Measurements from ENCODE around the gene PIK3R1. TPM values are rescaled to one million over a fixed set of nuclear protein-coding genes. Genes with fewer than 3 reads are reported as not detected.
A peak's percentile ranks its signal among the peaks of the same experiment; 100 is the strongest.

PIK3R1 gene
- total and polyA plus RNA-seq, 4 experiments from 2014 or later, result 92.6 to 152 (median 125) TPM

GRCh38 chr5:68260467-68260866 lies 44.9 kb downstream of the PIK3R1 start:
- Mint-ChIP-seq H3K4me1 (peaks cover 74 to 92% (median 83%) of the 10 kb centered on the region in 4 donors), H3K27ac (peak overlapping the region in 6 of 7 donors; percentile 5 to 92 (median 83)), H3K9me3 (no peaks in the 10 kb centered on the region), H3K27me3 (no peaks in the 10 kb centered on the region), H3K4me3 (peak overlapping the region in 4 of 8 donors; percentile 1 to 44 (median 36)), H3K36me3 (peaks cover 0 to 15% of the 10 kb centered on the region in 2 donors)
- intact Hi-C loops (cut with micrococcal nuclease), result no loop called here
- CTCF ChIA-PET (ENCODE audit: partially characterized antibody), result interaction anchor here (1.2 to 8.2 kb wide), 3 partner anchors 9 to 1014 kb away, joined by 4 to 124 read pairs (median 9); partner anchors contain the start of gene PIK3R1
- POLR2A ChIA-PET (ENCODE audit: partially characterized antibody), result interaction anchor here (6.5 to 13.2 kb wide), 2 partner anchors 10 to 45 kb away, joined by 73 to 179 read pairs; partner anchors contain the start of gene PIK3R1
- Histone ChIP-seq H3K27me3 (ENCODE audit: insufficient read depth, low read length) (no peaks in the 10 kb centered on the region), H3K9me3 (ENCODE audit: control insufficient read depth in 1 of 2, low read length in 2 of 2) (no peaks in the 10 kb centered on the region), H3K36me3 (ENCODE audit: insufficient read depth, low read length) (no peaks in the 10 kb centered on the region), H3K4me3 (ENCODE audit: low read length in 2 of 2) (no peak overlapping the region), H3K4me1 (ENCODE audit: insufficient read depth, low read length) (peaks cover 90% of the 10 kb centered on the region), H3K27ac (ENCODE audit: low read depth, low read length) (no peak overlapping the region)
- DNase-seq, result no peak

- no peak for DNase-seq
- Histone ChIP-seq H3K36me3 (ENCODE audit: insufficient read depth, low read length) (no peaks in the 10 kb centered on the region), H3K27me3 (ENCODE audit: insufficient read depth, low read length) (no peaks in the 10 kb centered on the region), H3K4me1 (ENCODE audit: insufficient read depth, low read length) (peaks cover 93% of the 10 kb centered on the region), H3K4me3 (ENCODE audit: low read length in 2 of 2) (no peak overlapping the region), H3K27ac (ENCODE audit: low read depth, low read length) (no peak overlapping the region), H3K9me3 (ENCODE audit: control insufficient read depth in 1 of 2, low read length in 2 of 2) (no peaks in the 10 kb centered on the region)
- H3K9me3 Mint-ChIP-seq, result no peaks in the 10 kb centered on the region
- peaks cover 76 to 93% (median 84%) of the 10 kb centered on the region in 4 donors for H3K4me1 Mint-ChIP-seq
- intact Hi-C loops (cut with micrococcal nuclease), result no loop called here
- ChIA-PET POLR2A (ENCODE audit: partially characterized antibody) (interaction anchor here (13.2 kb wide), 1 partner anchor 9 kb away, joined by 179 read pairs; no protein-coding TSS in a partner anchor), CTCF (ENCODE audit: partially characterized antibody) (interaction anchor here (1.2 to 8.2 kb wide), 4 partner anchors 9 to 1014 kb away, joined by 3 to 124 read pairs (median 6); partner anchors contain the start of gene PIK3R1)
- peak overlapping the region in 1 of 8 donors; percentile 47 for H3K4me3 Mint-ChIP-seq
- no peaks in the 10 kb centered on the region for H3K27me3 Mint-ChIP-seq
- H3K27ac Mint-ChIP-seq, result peak overlapping the region in 6 of 7 donors; percentile 55 to 92 (median 68)
- peaks cover 0 to 15% of the 10 kb centered on the region in 2 donors for H3K36me3 Mint-ChIP-seq
These were observed 45.6 kb downstream of the PIK3R1 start for GRCh38 chr5:68261169-68261568.

GRCh38 chr5:68261569-68262065 lies 46.1 kb downstream of the PIK3R1 start:
- intact Hi-C loops (cut with micrococcal nuclease), result no loop called here
- Histone ChIP-seq H3K4me1 (ENCODE audit: insufficient read depth, low read length) (peaks cover 93% of the 10 kb centered on the region), H3K9me3 (ENCODE audit: control insufficient read depth in 1 of 2, low read length in 2 of 2) (no peaks in the 10 kb centered on the region), H3K27me3 (ENCODE audit: insufficient read depth, low read length) (no peaks in the 10 kb centered on the region), H3K36me3 (ENCODE audit: insufficient read depth, low read length) (no peaks in the 10 kb centered on the region), H3K27ac (ENCODE audit: low read depth, low read length) (no peak overlapping the region), H3K4me3 (ENCODE audit: low read length in 2 of 2) (no peak overlapping the region)
- no peak for DNase-seq
- H3K4me3 Mint-ChIP-seq, result peak overlapping the region in 3 of 8 donors; percentile 17 to 47 (median 31)
- H3K36me3 Mint-ChIP-seq, result peaks cover 0 to 15% of the 10 kb centered on the region in 2 donors
- H3K27me3 Mint-ChIP-seq, result no peaks in the 10 kb centered on the region
- ChIA-PET CTCF (ENCODE audit: partially characterized antibody) (interaction anchor here (1.2 to 8.2 kb wide), 4 partner anchors 8 to 1015 kb away, joined by 3 to 124 read pairs (median 6); partner anchors contain the start of gene PIK3R1), POLR2A (ENCODE audit: partially characterized antibody) (interaction anchor here (1.2 to 13.2 kb wide), 2 partner anchors 9 to 27 kb away, joined by 4 to 179 read pairs; no protein-coding TSS in a partner anchor)
- peaks cover 78 to 93% (median 85%) of the 10 kb centered on the region in 4 donors for H3K4me1 Mint-ChIP-seq
- no peaks in the 10 kb centered on the region for H3K9me3 Mint-ChIP-seq
- peak overlapping the region; percentile 22 to 78 (median 68) for H3K27ac Mint-ChIP-seq

GRCh38 chr5:68264024-68264956 lies 48.7 kb downstream of the PIK3R1 start:
- no peak overlapping the region for H3K27ac ChIP-seq (ENCODE audit: low read depth, low read length)
- intact Hi-C loops (cut with micrococcal nuclease), result no loop called here
- no peaks in the 10 kb centered on the region for H3K36me3 ChIP-seq (ENCODE audit: insufficient read depth, low read length)
- Mint-ChIP-seq H3K4me3 (peak overlapping the region in 7 of 8 donors; percentile 0 to 66 (median 29)), H3K9me3 (no peaks in the 10 kb centered on the region), H3K4me1 (peaks cover 75 to 93% (median 83%) of the 10 kb centered on the region in 4 donors), H3K36me3 (peaks cover 0 to 10% of the 10 kb centered on the region in 2 donors), H3K27me3 (no peaks in the 10 kb centered on the region), H3K27ac (peak overlapping the region; percentile 43 to 92 (median 80))
- DNase-seq, result no peak
- peaks cover 93% of the 10 kb centered on the region for H3K4me1 ChIP-seq (ENCODE audit: insufficient read depth, low read length)
- no peaks in the 10 kb centered on the region for H3K9me3 ChIP-seq (ENCODE audit: control insufficient read depth in 1 of 2, low read length in 2 of 2)
- no peak overlapping the region for H3K4me3 ChIP-seq (ENCODE audit: low read length in 2 of 2)
- CTCF ChIA-PET (ENCODE audit: partially characterized antibody), result interaction anchor here (1.2 to 2.5 kb wide), 5 partner anchors 9 to 16 kb away, joined by 3 to 14 read pairs (median 5); no protein-coding TSS in a partner anchor
- POLR2A ChIA-PET (ENCODE audit: partially characterized antibody), result interaction anchor here (1.0 to 12.9 kb wide), 3 partner anchors 8 to 17 kb away, joined by 3 to 179 read pairs (median 3); no protein-coding TSS in a partner anchor
- H3K27me3 ChIP-seq (ENCODE audit: insufficient read depth, low read length), result no peaks in the 10 kb centered on the region

- peak overlapping the region in 7 of 8 donors; percentile 40 to 66 (median 53) for H3K4me3 Mint-ChIP-seq
- Histone ChIP-seq H3K4me1 (ENCODE audit: insufficient read depth, low read length) (peaks cover 93% of the 10 kb centered on the region), H3K4me3 (ENCODE audit: low read length in 2 of 2) (no peak overlapping the region), H3K27me3 (ENCODE audit: insufficient read depth, low read length) (no peaks in the 10 kb centered on the region), H3K9me3 (ENCODE audit: control insufficient read depth in 1 of 2, low read length in 2 of 2) (no peaks in the 10 kb centered on the region), H3K27ac (ENCODE audit: low read depth, low read length) (no peak overlapping the region), H3K36me3 (ENCODE audit: insufficient read depth, low read length) (no peaks in the 10 kb centered on the region)
- intact Hi-C loops (cut with micrococcal nuclease), result no loop called here
- H3K27ac Mint-ChIP-seq, result peak overlapping the region; percentile 72 to 94 (median 85)
- ChIA-PET POLR2A (ENCODE audit: partially characterized antibody) (interaction anchor here (9.3 to 12.9 kb wide), 2 partner anchors 9 to 50 kb away, joined by 69 to 179 read pairs; partner anchors contain the start of gene PIK3R1), CTCF (ENCODE audit: partially characterized antibody) (interaction anchor here (1.1 to 9.6 kb wide), 3 partner anchors 7 to 15 kb away, joined by 3 to 124 read pairs (median 74); no protein-coding TSS in a partner anchor)
- peaks cover 72 to 93% (median 80%) of the 10 kb centered on the region in 4 donors for H3K4me1 Mint-ChIP-seq
- no peaks in the 10 kb centered on the region for H3K27me3 Mint-ChIP-seq
- peaks cover 0 to 6% of the 10 kb centered on the region in 2 donors for H3K36me3 Mint-ChIP-seq
- H3K9me3 Mint-ChIP-seq, result no peaks in the 10 kb centered on the region
- no peak for DNase-seq
These were observed 49.8 kb downstream of the PIK3R1 start for GRCh38 chr5:68265347-68265746.

GRCh38 chr5:68265822-68266395 lies 50.4 kb downstream of the PIK3R1 start:
- peaks cover 0 to 3% of the 10 kb centered on the region in 2 donors for H3K36me3 Mint-ChIP-seq
- H3K4me3 Mint-ChIP-seq, result peak overlapping the region in 7 of 8 donors; percentile 29 to 66 (median 53)
- H3K9me3 ChIP-seq (ENCODE audit: control insufficient read depth in 1 of 2, low read length in 2 of 2), result no peaks in the 10 kb centered on the region
- no peaks in the 10 kb centered on the region for H3K27me3 ChIP-seq (ENCODE audit: insufficient read depth, low read length)
- H3K27ac ChIP-seq (ENCODE audit: low read depth, low read length), result no peak overlapping the region
- no peaks in the 10 kb centered on the region for H3K9me3 Mint-ChIP-seq
- H3K27ac Mint-ChIP-seq, result peak overlapping the region; percentile 72 to 94 (median 85)
- H3K4me1 Mint-ChIP-seq, result peaks cover 72 to 93% (median 81%) of the 10 kb centered on the region in 4 donors
- ChIA-PET POLR2A (ENCODE audit: partially characterized antibody) (interaction anchor here (2.1 to 12.9 kb wide), 3 partner anchors 10 to 50 kb away, joined by 12 to 179 read pairs (median 69); partner anchors contain the start of gene PIK3R1), CTCF (ENCODE audit: partially characterized antibody) (interaction anchor here (1.1 to 9.6 kb wide), 3 partner anchors 7 to 14 kb away, joined by 3 to 124 read pairs (median 74); no protein-coding TSS in a partner anchor)
- H3K27me3 Mint-ChIP-seq, result no peaks in the 10 kb centered on the region
- no peaks in the 10 kb centered on the region for H3K36me3 ChIP-seq (ENCODE audit: insufficient read depth, low read length)
- no peak for DNase-seq
- H3K4me1 ChIP-seq (ENCODE audit: insufficient read depth, low read length), result peaks cover 93% of the 10 kb centered on the region
- H3K4me3 ChIP-seq (ENCODE audit: low read length in 2 of 2), result no peak overlapping the region
- intact Hi-C loops (cut with micrococcal nuclease), result no loop called here

All from CD4-positive, alpha-beta memory T cell (primary cell).